Keratinocyte (primary cell): Measurements from ENCODE around the gene TTC28. TPM values are rescaled to one million over a fixed set of nuclear protein-coding genes. Genes with fewer than 3 reads are reported as not detected.

ENCODE experiments used
- DNase-seq: peaks from one replicate; pipeline ENCODE4 v3.0.0-alpha.2; 2011; ENCODE audit warnings: low read depth, missing footprints, low spot score
- FAIRE-seq: peaks from 2 replicates; lab custom pipeline; 2011; peaks lifted over from hg19 to GRCh38; lab: Jason Lieb, UNC
- H2AFZ ChIP-seq: 2 replicates; pipeline ENCODE4 v1.6.0; 2012; ENCODE audit warnings: low read length, control low read depth, inconsistent platforms; ENCODE audit not compliant: control insufficient read depth
- H3K27ac ChIP-seq: 2 replicates; pipeline ENCODE4 v1.5.1; 2011; ENCODE audit warnings: low read length; ENCODE audit not compliant: control insufficient read depth, insufficient read depth
- H3K27me3 ChIP-seq: 3 replicates; pipeline ENCODE4 v1.6.0; 2011; ENCODE audit warnings: low read length; ENCODE audit not compliant: control insufficient read depth, insufficient read depth; ENCODE audit errors: extremely low read depth
- H3K36me3 ChIP-seq, 2 experiments: 2 replicates in 1 of 2; 3 replicates in 1 of 2; pipeline ENCODE4 v1.5.1; 2011; ENCODE audit warnings: low read length in 2 of 2, mild to moderate bottlenecking in 1 of 2; ENCODE audit not compliant: control insufficient read depth in 2 of 2, insufficient read depth in 2 of 2; ENCODE audit errors: extremely low read depth in 1 of 2
- H3K4me1 ChIP-seq: 3 replicates; pipeline ENCODE4 v1.5.1; 2011; ENCODE audit warnings: low read length; ENCODE audit not compliant: control insufficient read depth, insufficient read depth; ENCODE audit errors: extremely low read depth
- H3K4me2 ChIP-seq: 3 replicates; pipeline ENCODE4 v1.6.0; 2011; ENCODE audit warnings: low read depth, low read length; ENCODE audit not compliant: control insufficient read depth, insufficient read depth; ENCODE audit errors: extremely low read depth
- H3K4me3 ChIP-seq, 3 experiments: fragments of 200-600 bp in 1 of 3; sonication (generic) in 1 of 3; 2 replicates in 2 of 3; 3 replicates in 1 of 3; pipeline ENCODE4 v1.5.1; 2011 to 2016; ENCODE audit warnings: low read length in 3 of 3, mild to moderate bottlenecking in 3 of 3, control low read depth in 2 of 3, inconsistent platforms in 1 of 3, low read depth in 1 of 3, mixed read lengths in 1 of 3, mixed run types in 1 of 3, moderate library complexity in 1 of 3; ENCODE audit not compliant: control insufficient read depth in 2 of 3, insufficient read depth in 2 of 3; ENCODE audit errors: extremely low read depth in 1 of 3
- H3K79me2 ChIP-seq: 2 replicates; pipeline ENCODE4 v1.6.0; 2012; ENCODE audit warnings: low read length; ENCODE audit not compliant: control insufficient read depth, insufficient read depth
- H3K9ac ChIP-seq: 3 replicates; pipeline ENCODE4 v1.6.0; 2011; ENCODE audit warnings: low read length; ENCODE audit not compliant: control insufficient read depth, insufficient read depth; ENCODE audit errors: extremely low read depth
- H3K9me1 ChIP-seq: 3 replicates; pipeline ENCODE4 v1.6.0; 2011; ENCODE audit warnings: low read length; ENCODE audit not compliant: control insufficient read depth, insufficient read depth; ENCODE audit errors: extremely low read depth
- H3K9me3 ChIP-seq: 2 replicates; pipeline ENCODE4 v1.5.1; 2012; ENCODE audit warnings: low read depth, low read length; ENCODE audit not compliant: control insufficient read depth
- H4K20me1 ChIP-seq: 3 replicates; pipeline ENCODE4 v1.6.0; 2011; ENCODE audit warnings: low read length; ENCODE audit not compliant: control insufficient read depth, insufficient read depth; ENCODE audit errors: extremely low read depth
- EZH2 ChIP-seq: IDR thresholded peaks from one replicate; pipeline ENCODE4 v1.6.1; 2012; ENCODE audit warnings: inconsistent platforms, mild to moderate bottlenecking, low read length, moderate library complexity
- dilution Hi-C: fragments of 300-500 bp; cut with MboI; formaldehyde crosslinking; loops from one replicate; pipeline ENCODE4 v1.7.0; 2020; ENCODE audit warnings: low sequenced_read_pairs; ENCODE audit not compliant: extremely low pct_ligation_motif_present
- polyA plus RNA-seq, 5 experiments: library from polyadenylated mRNA; depleted of rRNA in 3 of 5; stranded (reverse) in 3 of 5; stranded (forward) in 1 of 5; unstranded in 1 of 5; fragments of >200 nt; gene quantifications; 1 replicate in 1 of 5; 2 replicates in 3 of 5; 3 replicates in 1 of 5; pipeline versions ENCODE4 v1.2.1 to v1.2.3, GENCODE V29; 2011 to 2012; ENCODE audit warnings: missing spikeins in 2 of 5, low read depth in 1 of 5, low replicate concordance in 1 of 5
- TF ChIP-seq, protein P1 (sequence below), 3 experiments: IDR thresholded peaks in 1 of 3; conservative IDR thresholded peaks in 1 of 3; optimal IDR thresholded peaks in 1 of 3; 2 replicates in 2 of 3; 3 replicates in 1 of 3; pipeline versions ENCODE3 to v1.5.1; 2011; ENCODE audit warnings: low read length in 3 of 3, mild to moderate bottlenecking in 3 of 3, moderate library complexity in 2 of 3, control low read depth in 1 of 3, inconsistent platforms in 1 of 3; ENCODE audit not compliant: insufficient read depth in 2 of 3; ENCODE audit errors: extremely low read depth in 1 of 3

The TTC28 gene
- polyA plus RNA-seq, 1 donor (not counting 4 experiments of a cell fraction or from before 2014, with no cell fraction given) = 0.66 TPM

DNA sequence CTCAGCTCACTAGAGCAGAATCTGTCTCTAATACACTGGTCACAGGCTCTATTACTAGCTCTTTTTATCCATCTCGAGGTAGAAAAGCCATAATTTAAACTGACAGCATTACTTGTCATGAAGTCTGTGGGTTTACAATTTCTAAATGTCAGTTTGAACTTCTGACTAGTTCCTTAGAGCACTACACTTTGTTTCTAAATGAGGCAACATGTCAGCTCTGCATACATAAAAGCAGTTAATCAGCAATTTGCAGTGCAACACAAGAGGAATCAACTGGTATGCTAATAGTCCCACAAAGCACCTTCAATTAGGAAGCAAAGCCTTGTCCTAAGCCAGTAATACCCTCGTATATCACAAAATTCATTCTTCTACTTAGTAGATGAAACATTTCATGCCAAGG lies 321.3 kb downstream of the TTC28 start:
- dilution Hi-C loops = no loop called here
- H3K4me3 ChIP-seq = no peak overlapping the region
- H3K36me3 ChIP-seq = no peaks in the 10 kb centered on the region
- FAIRE-seq (no peak), DNase-seq (no peak)
- no peaks in the 10 kb centered on the region for H3K27me3 ChIP-seq
- H3K9ac ChIP-seq = no peak overlapping the region
- no peaks in the 10 kb centered on the region for H3K9me1 ChIP-seq
- no peak overlapping the region for H3K4me2 ChIP-seq
- H3K27ac ChIP-seq = no peak overlapping the region
- H3K79me2 ChIP-seq = no peaks in the 10 kb centered on the region
- no peaks in the 10 kb centered on the region for H3K9me3 ChIP-seq
- no peak overlapping the region for H2AFZ ChIP-seq
- TF ChIP-seq, protein P1, sequence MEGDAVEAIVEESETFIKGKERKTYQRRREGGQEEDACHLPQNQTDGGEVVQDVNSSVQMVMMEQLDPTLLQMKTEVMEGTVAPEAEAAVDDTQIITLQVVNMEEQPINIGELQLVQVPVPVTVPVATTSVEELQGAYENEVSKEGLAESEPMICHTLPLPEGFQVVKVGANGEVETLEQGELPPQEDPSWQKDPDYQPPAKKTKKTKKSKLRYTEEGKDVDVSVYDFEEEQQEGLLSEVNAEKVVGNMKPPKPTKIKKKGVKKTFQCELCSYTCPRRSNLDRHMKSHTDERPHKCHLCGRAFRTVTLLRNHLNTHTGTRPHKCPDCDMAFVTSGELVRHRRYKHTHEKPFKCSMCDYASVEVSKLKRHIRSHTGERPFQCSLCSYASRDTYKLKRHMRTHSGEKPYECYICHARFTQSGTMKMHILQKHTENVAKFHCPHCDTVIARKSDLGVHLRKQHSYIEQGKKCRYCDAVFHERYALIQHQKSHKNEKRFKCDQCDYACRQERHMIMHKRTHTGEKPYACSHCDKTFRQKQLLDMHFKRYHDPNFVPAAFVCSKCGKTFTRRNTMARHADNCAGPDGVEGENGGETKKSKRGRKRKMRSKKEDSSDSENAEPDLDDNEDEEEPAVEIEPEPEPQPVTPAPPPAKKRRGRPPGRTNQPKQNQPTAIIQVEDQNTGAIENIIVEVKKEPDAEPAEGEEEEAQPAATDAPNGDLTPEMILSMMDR (optimal IDR thresholded peaks at IDR 0.05 in 1 of 3, IDR thresholded peaks at IDR 0.05 in 1 of 3, conservative IDR thresholded peaks at IDR 0.05 in 1 of 3; ENCODE audit: extremely low read depth in 1 of 3, insufficient read depth in 2 of 3, low read length in 3 of 3) = no peak
- TF ChIP-seq EZH2 = no peak
- no peaks in the 10 kb centered on the region for H3K4me1 ChIP-seq
- no peaks in the 10 kb centered on the region for H4K20me1 ChIP-seq

DNA sequence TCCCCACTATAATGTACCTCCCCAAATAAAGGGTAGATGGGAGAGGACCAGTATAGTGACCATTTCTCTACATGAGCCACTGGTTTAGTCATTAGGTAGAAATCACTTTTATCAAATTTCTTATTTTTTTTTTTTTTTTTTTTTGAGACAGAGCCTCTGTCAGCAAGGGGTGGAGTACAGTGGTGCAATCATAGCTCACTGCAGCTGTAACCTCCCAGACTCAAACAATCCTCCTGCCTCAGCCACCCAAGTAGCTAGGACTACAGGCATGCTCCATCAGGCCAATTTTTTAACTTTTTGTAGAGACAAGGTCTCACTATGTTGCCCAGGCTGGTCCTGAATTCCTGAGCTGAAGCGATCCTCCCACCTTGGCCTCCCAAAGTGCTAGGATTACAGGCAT lies 322.4 kb downstream of the TTC28 start:
- FAIRE-seq (no peak), DNase-seq (no peak)
- Histone ChIP-seq H4K20me1 (no peaks in the 10 kb centered on the region), H3K36me3 (no peaks in the 10 kb centered on the region), H3K4me2 (no peak overlapping the region), H3K27ac (no peak overlapping the region), H3K9me3 (no peaks in the 10 kb centered on the region), H3K4me3 (no peak overlapping the region), H3K9ac (no peak overlapping the region), H3K27me3 (no peaks in the 10 kb centered on the region), H3K4me1 (no peaks in the 10 kb centered on the region), H2AFZ (no peak overlapping the region), H3K9me1 (no peaks in the 10 kb centered on the region), H3K79me2 (no peaks in the 10 kb centered on the region)
- TF ChIP-seq, protein P1 (optimal IDR thresholded peaks at IDR 0.05 in 1 of 3, IDR thresholded peaks at IDR 0.05 in 1 of 3, conservative IDR thresholded peaks at IDR 0.05 in 1 of 3; ENCODE audit: extremely low read depth in 1 of 3, insufficient read depth in 2 of 3, low read length in 3 of 3) = no peak
- no peak for TF ChIP-seq EZH2
- dilution Hi-C loops = no loop called here
